GM23248 (cell line): ENCODE results near the gene PIGR. TPM values are rescaled to one million over a fixed set of nuclear protein-coding genes. Genes with fewer than 3 reads are reported as not detected.

ENCODE experiments used
- DNase-seq: peaks from one replicate; pipeline ENCODE4 v3.0.0-alpha.2; 2015
- H2AFZ ChIP-seq: fragments of 200-600 bp; sonication (generic); 2 replicates; pipeline ENCODE4 v1.6.1; 2016; ENCODE audit warnings: antibody characterized with exemption
- H3F3A ChIP-seq: fragments of 200-600 bp; sonication (generic); 2 replicates; pipeline ENCODE4 v1.6.1; 2016; ENCODE audit warnings: mild to moderate bottlenecking, antibody characterized with exemption, mixed run types; ENCODE audit not compliant: insufficient read depth
- H3K27ac ChIP-seq: fragments of 200-600 bp; sonication (generic); 2 replicates; pipeline ENCODE4 v1.5.1; 2016; ENCODE audit warnings: mild to moderate bottlenecking
- H3K27me3 ChIP-seq: fragments of 200-600 bp; sonication (generic); replicated peaks from 2 replicates; pipeline ENCODE4 v1.6.1; 2016; ENCODE audit warnings: mild to moderate bottlenecking; ENCODE audit not compliant: insufficient read depth
- H3K36me3 ChIP-seq: fragments of 200-600 bp; sonication (generic); 2 replicates; pipeline ENCODE4 v1.6.1; 2016; ENCODE audit warnings: low read depth, mild to moderate bottlenecking
- H3K4me1 ChIP-seq: fragments of 200-600 bp; sonication (generic); 2 replicates; pipeline ENCODE4 v1.6.1; 2016; ENCODE audit warnings: mild to moderate bottlenecking; ENCODE audit not compliant: insufficient read depth
- H3K4me2 ChIP-seq: fragments of 200-600 bp; sonication (generic); one replicate; pipeline ENCODE4 v1.6.1; 2016; ENCODE audit warnings: mild to moderate bottlenecking; ENCODE audit not compliant: unreplicated experiment
- H3K4me3 ChIP-seq: fragments of 200-600 bp; sonication (generic); 2 replicates; pipeline ENCODE4 v1.5.1; 2016; ENCODE audit warnings: mild to moderate bottlenecking
- H3K79me2 ChIP-seq: fragments of 200-600 bp; sonication (generic); 2 replicates; pipeline ENCODE4 v1.6.1; 2016; ENCODE audit warnings: mild to moderate bottlenecking; ENCODE audit not compliant: insufficient read depth
- H3K9ac ChIP-seq: fragments of 200-600 bp; sonication (generic); 2 replicates; pipeline ENCODE4 v1.6.1; 2016; ENCODE audit warnings: mild to moderate bottlenecking
- H3K9me2 ChIP-seq: fragments of 200-600 bp; sonication (generic); 2 replicates; pipeline ENCODE4 v1.6.1; 2016; ENCODE audit warnings: mixed run types, mild to moderate bottlenecking, moderate library complexity; ENCODE audit not compliant: insufficient read depth
- H3K9me3 ChIP-seq: fragments of 200-600 bp; sonication (generic); one replicate; pipeline ENCODE4 v1.6.1; 2017; ENCODE audit warnings: low read depth
- H4K20me1 ChIP-seq: fragments of 200-600 bp; sonication (generic); 2 replicates; pipeline ENCODE4 v1.6.0; 2016; ENCODE audit not compliant: insufficient read depth
- EZH2 ChIP-seq: fragments of 200-600 bp; sonication (generic); IDR thresholded peaks from 2 replicates; pipeline ENCODE4 v1.6.1; 2018; ENCODE audit warnings: antibody characterized with exemption, mild to moderate bottlenecking; ENCODE audit not compliant: insufficient read depth, poor library complexity, severe bottlenecking
- EZH2phosphoT487 ChIP-seq: fragments of 200-600 bp; sonication (generic); IDR thresholded peaks from 2 replicates; pipeline ENCODE4 v1.6.1; 2018; ENCODE audit warnings: antibody characterized with exemption, moderate library complexity, mild to moderate bottlenecking, low read depth; ENCODE audit not compliant: insufficient read depth
- WGBS, 2 experiments: methylation state at CpG; one replicate each; pipeline ENCODE4 v1.1.6; 2015 to 2017; ENCODE audit warnings: low lambda C conversion rate in 2 of 2, low coverage in 1 of 2; ENCODE audit errors: missing lambda C conversion rate in 2 of 2; 5-methylcytosine and 5-hydroxymethylcytosine counted together
- in situ Hi-C: fragments of 300-500 bp; cut with MboI; formaldehyde crosslinking; loops from 2 replicates; pipeline ENCODE4 v1.15.0; 2020
- polyA plus RNA-seq: library from polyadenylated mRNA; unstranded; fragments of >200 nt; fragmentation: Nextera tagmentation; extraction: Ambion mirVana; gene quantifications from 2 replicates; pipeline ENCODE4 v1.2.1, GENCODE V29; 2016
- total RNA-seq: library from RNA; depleted of rRNA; stranded (reverse); fragments of >200 nt; shearing (Covaris generic); gene quantifications from 2 replicates; pipeline ENCODE4 v1.2.3, GENCODE V29; 2014

PIGR gene
- total and polyA plus RNA-seq, 2 experiments from 2014 or later, result not detected

GRCh38 chr1:206930210-206930798, 16.0 kb downstream of the PIGR start:
- 71 to 76% methylated on average over 17 of the region's 17 CpGs for WGBS, 2 experiments
- DNase-seq, result no peak
- Histone ChIP-seq H3K9me3 (no peaks in the 10 kb centered on the region), H3K27ac (no peak overlapping the region), H3F3A (no peaks in the 10 kb centered on the region), H3K4me3 (no peak overlapping the region), H3K4me1 (no peaks in the 10 kb centered on the region), H3K9me2 (no peaks in the 10 kb centered on the region), H3K9ac (no peak overlapping the region), H3K36me3 (no peaks in the 10 kb centered on the region), H3K79me2 (no peaks in the 10 kb centered on the region), H3K27me3 (no peaks in the 10 kb centered on the region), H2AFZ (no peak overlapping the region), H3K4me2 (no peak overlapping the region), H4K20me1 (no peaks in the 10 kb centered on the region)
- TF ChIP-seq EZH2phosphoT487 (no peak), EZH2 (no peak)
- in situ Hi-C loops, result no loop called here

GRCh38 chr1:206929524-206929923, 16.7 kb downstream of the PIGR start:
- H3K36me3 ChIP-seq, result no peaks in the 10 kb centered on the region
- H2AFZ ChIP-seq, result no peak overlapping the region
- no peak overlapping the region for H3K4me3 ChIP-seq
- no peaks in the 10 kb centered on the region for H3K9me2 ChIP-seq
- in situ Hi-C loops, result no loop called here
- no peaks in the 10 kb centered on the region for H3K79me2 ChIP-seq
- no peak overlapping the region for H3K27ac ChIP-seq
- no peak for DNase-seq
- no peaks in the 10 kb centered on the region for H3F3A ChIP-seq
- H3K4me1 ChIP-seq, result no peaks in the 10 kb centered on the region
- 81 to 84% methylated on average over 6 of the region's 6 CpGs for WGBS, 2 experiments
- no peaks in the 10 kb centered on the region for H3K9me3 ChIP-seq
- no peak overlapping the region for H3K9ac ChIP-seq
- TF ChIP-seq EZH2phosphoT487 (no peak), EZH2 (no peak)
- no peak overlapping the region for H3K4me2 ChIP-seq
- no peaks in the 10 kb centered on the region for H4K20me1 ChIP-seq
- H3K27me3 ChIP-seq, result no peaks in the 10 kb centered on the region

- Histone ChIP-seq H3K79me2 (no peaks in the 10 kb centered on the region), H3F3A (no peaks in the 10 kb centered on the region), H3K27me3 (no peaks in the 10 kb centered on the region), H2AFZ (no peak overlapping the region), H3K9me2 (no peaks in the 10 kb centered on the region), H3K36me3 (no peaks in the 10 kb centered on the region), H3K4me1 (no peaks in the 10 kb centered on the region), H3K9me3 (no peaks in the 10 kb centered on the region), H4K20me1 (no peaks in the 10 kb centered on the region), H3K4me2 (no peak overlapping the region), H3K4me3 (no peak overlapping the region), H3K9ac (no peak overlapping the region), H3K27ac (no peak overlapping the region)
- TF ChIP-seq EZH2phosphoT487 (no peak), EZH2 (no peak)
- in situ Hi-C loops, result no loop called here
- WGBS, 2 experiments, result 80 to 82% methylated on average over 2 of the region's 2 CpGs
- no peak for DNase-seq
Measured at GRCh38 chr1:206926286-206926685, 20.0 kb downstream of the PIGR start.

DNA sequence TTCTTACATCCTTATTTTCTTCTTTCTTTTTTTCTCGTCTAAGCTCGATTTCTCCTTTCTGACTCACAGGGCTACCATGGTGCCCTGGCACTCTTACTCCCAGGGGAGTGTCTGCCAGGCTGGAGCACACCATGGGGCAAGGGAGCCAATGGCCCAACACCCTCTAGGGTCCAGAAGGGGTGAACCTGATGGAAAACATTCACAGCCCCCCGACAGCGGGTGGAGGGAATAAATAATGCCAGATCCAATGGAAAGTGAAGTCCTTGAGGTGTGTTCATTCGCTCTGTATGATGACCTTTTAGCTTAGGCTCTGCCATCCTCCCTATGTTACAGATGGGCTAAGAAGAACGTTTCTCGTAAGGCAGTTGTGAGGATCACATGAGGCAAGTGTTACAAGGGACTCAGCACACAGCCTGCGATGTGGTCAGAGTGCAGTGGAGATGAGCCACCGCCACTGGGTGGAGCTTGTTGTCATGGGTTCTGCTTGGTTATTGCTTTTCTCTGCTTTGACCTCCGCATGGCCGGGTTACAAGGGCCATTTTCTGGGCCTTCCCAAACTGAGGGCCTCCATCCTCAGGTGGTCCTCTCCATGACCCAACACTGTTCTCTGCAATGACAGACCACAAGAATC, 21.0 kb downstream of the PIGR start:
- no peaks in the 10 kb centered on the region for H3F3A ChIP-seq
- no peaks in the 10 kb centered on the region for H3K79me2 ChIP-seq
- DNase-seq, result peak; percentile 8
- H3K9me3 ChIP-seq, result no peaks in the 10 kb centered on the region
- TF ChIP-seq EZH2 (no peak), EZH2phosphoT487 (no peak)
- H3K36me3 ChIP-seq, result no peaks in the 10 kb centered on the region
- H3K27ac ChIP-seq, result no peak overlapping the region
- H4K20me1 ChIP-seq, result no peaks in the 10 kb centered on the region
- in situ Hi-C loops, result no loop called here
- H3K27me3 ChIP-seq, result no peaks in the 10 kb centered on the region
- no peak overlapping the region for H3K9ac ChIP-seq
- WGBS, 2 experiments, result 75 to 78% methylated on average over 11 of the region's 11 CpGs
- H3K9me2 ChIP-seq, result no peaks in the 10 kb centered on the region
- no peak overlapping the region for H3K4me2 ChIP-seq
- H3K4me3 ChIP-seq, result no peak overlapping the region
- H3K4me1 ChIP-seq, result no peaks in the 10 kb centered on the region
- H2AFZ ChIP-seq, result no peak overlapping the region
